ENCODE results near the gene KPNA6.

DNA sequence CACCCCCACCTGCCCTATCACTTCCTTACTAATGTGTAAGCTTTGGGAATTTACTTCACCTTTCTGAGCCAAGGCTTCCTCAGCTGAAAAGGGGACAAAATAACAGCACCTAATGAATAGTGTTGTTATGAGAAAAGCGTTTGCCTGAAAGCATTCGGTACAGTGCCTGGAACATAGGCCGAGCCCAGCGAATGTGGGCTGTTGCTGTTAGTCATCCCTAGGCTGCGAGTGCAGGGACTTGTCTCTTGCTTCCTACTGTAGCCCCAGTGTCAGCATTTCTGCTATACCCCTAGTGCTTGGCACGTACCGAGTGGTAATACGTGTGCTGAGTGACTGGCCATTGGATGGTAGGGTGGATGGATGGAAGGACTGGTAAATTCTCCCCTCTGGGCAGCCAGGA lies 16.7 kb upstream of the KPNA6 start:
- TF ChIP-seq POLR2AphosphoS5 (IDR thresholded peaks at IDR 0.05; ENCODE audit: borderline replicate concordance, low read depth, low read length) (no peak), EZH2 (IDR thresholded peaks at IDR 0.05) (no peak)

Measured in SK-N-MC (cell line).